ENCODE results near the gene G6PC1.

Gene G6PC1

GRCh38 chr17:42901535-42902229 is 1.1 kb downstream of the G6PC1 start:
- H3K9me3 ChIP-seq (ENCODE audit: insufficient read depth, low read length), result no peaks in the 10 kb centered on the region
- no peak overlapping the region for H3K4me3 ChIP-seq (ENCODE audit: low read length)
- no peaks in the 10 kb centered on the region for H4K20me1 ChIP-seq (ENCODE audit: insufficient read depth, low read length)
- H3K36me3 ChIP-seq (replicated peaks; ENCODE audit: low read depth, low read length), result no peaks in the 10 kb centered on the region
- no peak overlapping the region for H3K4me2 ChIP-seq (ENCODE audit: low read length)
- no peaks in the 10 kb centered on the region for H3K4me1 ChIP-seq (ENCODE audit: low read length)
- no peak overlapping the region for H3K27ac ChIP-seq (ENCODE audit: low read length)
- H2AFZ ChIP-seq (ENCODE audit: low read depth, low read length), result no peak overlapping the region
- H3K27me3 ChIP-seq (ENCODE audit: low read depth, low read length), result peaks cover 12% of the 10 kb centered on the region; the same call in 1 of the 2 replicates
- H3K79me2 ChIP-seq (ENCODE audit: low read length), result no peaks in the 10 kb centered on the region
- no peak for TF ChIP-seq EZH2phosphoT487 (IDR thresholded peaks at IDR 0.05; ENCODE audit: low read depth)
- TF ChIP-seq CTCF (IDR thresholded peaks at IDR 0.05; ENCODE audit: low read depth, low read length), result no peak
- H3K9ac ChIP-seq (ENCODE audit: low read length), result no peak overlapping the region

GRCh38 chr17:42904110-42904469 is 3.5 kb downstream of the G6PC1 start:
- no peak overlapping the region for H2AFZ ChIP-seq (ENCODE audit: low read depth, low read length)
- H3K79me2 ChIP-seq (ENCODE audit: low read length), result no peaks in the 10 kb centered on the region
- H3K4me2 ChIP-seq (ENCODE audit: low read length), result no peak overlapping the region
- no peaks in the 10 kb centered on the region for H4K20me1 ChIP-seq (ENCODE audit: insufficient read depth, low read length)
- H3K4me3 ChIP-seq (ENCODE audit: low read length), result no peak overlapping the region
- H3K9ac ChIP-seq (ENCODE audit: low read length), result no peak overlapping the region
- TF ChIP-seq EZH2phosphoT487 (IDR thresholded peaks at IDR 0.05; ENCODE audit: low read depth), result no peak
- no peak for TF ChIP-seq CTCF (IDR thresholded peaks at IDR 0.05; ENCODE audit: low read depth, low read length)
- H3K36me3 ChIP-seq (replicated peaks; ENCODE audit: low read depth, low read length), result no peaks in the 10 kb centered on the region
- H3K27ac ChIP-seq (ENCODE audit: low read length), result no peak overlapping the region
- no peaks in the 10 kb centered on the region for H3K4me1 ChIP-seq (ENCODE audit: low read length)
- no peaks in the 10 kb centered on the region for H3K9me3 ChIP-seq (ENCODE audit: insufficient read depth, low read length)
- peaks cover 28% of the 10 kb centered on the region for H3K27me3 ChIP-seq (ENCODE audit: low read depth, low read length)

- no peak overlapping the region for H3K9ac ChIP-seq (ENCODE audit: low read length)
- H4K20me1 ChIP-seq (ENCODE audit: insufficient read depth, low read length), result no peaks in the 10 kb centered on the region
- no peak overlapping the region for H3K4me2 ChIP-seq (ENCODE audit: low read length)
- H3K36me3 ChIP-seq (replicated peaks; ENCODE audit: low read depth, low read length), result no peaks in the 10 kb centered on the region
- no peak overlapping the region for H2AFZ ChIP-seq (ENCODE audit: low read depth, low read length)
- H3K79me2 ChIP-seq (ENCODE audit: low read length), result no peaks in the 10 kb centered on the region
- H3K4me3 ChIP-seq (ENCODE audit: low read length), result no peak overlapping the region
- TF ChIP-seq EZH2phosphoT487 (IDR thresholded peaks at IDR 0.05; ENCODE audit: low read depth), result no peak
- no peak for TF ChIP-seq CTCF (IDR thresholded peaks at IDR 0.05; ENCODE audit: low read depth, low read length)
- H3K4me1 ChIP-seq (ENCODE audit: low read length), result no peaks in the 10 kb centered on the region
- no peak overlapping the region for H3K27ac ChIP-seq (ENCODE audit: low read length)
- no peaks in the 10 kb centered on the region for H3K9me3 ChIP-seq (ENCODE audit: insufficient read depth, low read length)
- peaks cover 35% of the 10 kb centered on the region for H3K27me3 ChIP-seq (ENCODE audit: low read depth, low read length)
Measured at GRCh38 chr17:42906772-42907446, 6.3 kb downstream of the G6PC1 start.

GRCh38 chr17:42908872-42909700 is 8.5 kb downstream of the G6PC1 start:
- Histone ChIP-seq H3K4me3 (ENCODE audit: low read length) (no peak overlapping the region), H3K79me2 (ENCODE audit: low read length) (no peaks in the 10 kb centered on the region), H3K4me2 (ENCODE audit: low read length) (no peak overlapping the region), H3K36me3 (replicated peaks; ENCODE audit: low read depth, low read length) (no peaks in the 10 kb centered on the region), H4K20me1 (ENCODE audit: insufficient read depth, low read length) (no peaks in the 10 kb centered on the region), H3K9ac (ENCODE audit: low read length) (no peak overlapping the region), H2AFZ (ENCODE audit: low read depth, low read length) (no peak overlapping the region), H3K27ac (ENCODE audit: low read length) (no peak overlapping the region), H3K4me1 (ENCODE audit: low read length) (no peaks in the 10 kb centered on the region), H3K9me3 (ENCODE audit: insufficient read depth, low read length) (no peaks in the 10 kb centered on the region), H3K27me3 (ENCODE audit: low read depth, low read length) (peaks cover 35% of the 10 kb centered on the region)
- TF ChIP-seq CTCF (IDR thresholded peaks at IDR 0.05; ENCODE audit: low read depth, low read length), result no peak
- TF ChIP-seq EZH2phosphoT487 (IDR thresholded peaks at IDR 0.05; ENCODE audit: low read depth), result no peak

Data from OCI-LY3 (cell line).